ENCODE measurements around the gene ACRV1. TPM values are rescaled to one million over a fixed set of nuclear protein-coding genes. Genes with fewer than 3 reads are reported as not detected.

The ACRV1 gene
- total and polyA plus RNA-seq, 2 donors (not counting 3 experiments of a cell fraction or from before 2014, with no cell fraction given) = not detected

- DNase-seq (ENCODE audit: low read depth, low spot score) (no peak), FAIRE-seq (no peak)
- no peak overlapping the region for H3K4me2 ChIP-seq (ENCODE audit: insufficient read depth, low read length)
- ChIA-PET CTCF (no interaction called here), POLR2A (no interaction called here)
- intact Hi-C loops (cut with micrococcal nuclease) (no loop called here), dilution Hi-C loops (cut with MboI; ENCODE audit: extremely low pct_ligation_motif_present, low sequenced_read_pairs) (no loop called here)
- TF ChIP-seq GATA2 (IDR thresholded peaks at IDR 0.05; ENCODE audit: insufficient read depth, insufficient read length, low read depth, low read length) (no peak), FOS (IDR thresholded peaks at IDR 0.05; ENCODE audit: borderline replicate concordance, insufficient read depth, low read length) (no peak), EZH2 (IDR thresholded peaks at IDR 0.05; ENCODE audit: borderline replicate concordance, low read depth, low read length, severe bottlenecking) (no peak), MYC (IDR thresholded peaks at IDR 0.05; ENCODE audit: low read depth, low read length) (no peak), POLR2AphosphoS5 (IDR thresholded peaks at IDR 0.05; ENCODE audit: insufficient read depth, low read depth, low read length) (no peak), MAX (IDR thresholded peaks at IDR 0.05; ENCODE audit: insufficient read depth, insufficient read length) (no peak), JUN (IDR thresholded peaks at IDR 0.05; ENCODE audit: borderline replicate concordance, insufficient read depth, insufficient read length, low read depth) (no peak), POLR2A (IDR thresholded peaks at IDR 0.05; ENCODE audit: low read depth, low read length) (no peak), CTCF (IDR thresholded peaks at IDR 0.05; ENCODE audit: extremely low read depth in 1 of 2, insufficient read depth in 1 of 2, low read depth in 1 of 2, low read length in 2 of 2) (no peak)
- H3K79me2 ChIP-seq (ENCODE audit: control insufficient read depth, insufficient read depth, low read length) = no peaks in the 10 kb centered on the region
- H3K9me3 ChIP-seq (replicated peaks; ENCODE audit: control insufficient read depth, insufficient read depth, low read length) = no peaks in the 10 kb centered on the region
- no peak overlapping the region for H2AFZ ChIP-seq (ENCODE audit: low read depth, low read length)
- no peaks in the 10 kb centered on the region for H4K20me1 ChIP-seq (replicated peaks; ENCODE audit: control insufficient read depth, extremely low read depth, insufficient read depth, low read length)
- BruUV-seq (replicated peaks) = no TSS peak
- H3K4me3 ChIP-seq (replicated peaks in 1 of 3; ENCODE audit: insufficient read depth in 1 of 3, low read depth in 1 of 3, low read length in 3 of 3) = no peak overlapping the region
- no peak overlapping the region for H3K9ac ChIP-seq (replicated peaks; ENCODE audit: extremely low read depth, insufficient read depth, low read length)
- peaks cover 0 to 3% of the 10 kb centered on the region in 2 experiments for H3K27me3 ChIP-seq (ENCODE audit: control insufficient read depth in 2 of 2, insufficient read depth in 2 of 2, low read length in 2 of 2)
- no peaks in the 10 kb centered on the region for H3K4me1 ChIP-seq (ENCODE audit: control insufficient read depth, extremely low read depth, insufficient read depth, low read length)
- H3K36me3 ChIP-seq (ENCODE audit: control insufficient read depth in 2 of 2, extremely low read depth in 1 of 2, insufficient read depth in 2 of 2, low read length in 2 of 2) = no peaks in the 10 kb centered on the region
- H3K27ac ChIP-seq (ENCODE audit: insufficient read depth, low read depth, low read length) = no peak overlapping the region
- no peaks in the 10 kb centered on the region for H3K9me1 ChIP-seq (replicated peaks; ENCODE audit: control insufficient read depth, extremely low read depth, insufficient read depth, low read length)
These were observed 12.2 kb upstream of the ACRV1 start for GRCh38 chr11:125692887-125693286.

Data from endothelial cell of umbilical vein (primary cell).